HFFc6 (cell line): ENCODE results near the gene KCNIP3. TPM values are rescaled to one million over a fixed set of nuclear protein-coding genes. Genes with fewer than 3 reads are reported as not detected.

Source experiments
- DNase-seq: peaks from one replicate; pipeline ENCODE4 v3.0.0-alpha.2; 2018
- H3K27ac Mint-ChIP-seq: 2 replicates; pipeline ENCODE4 v1.8.0; 2020; ENCODE audit warnings: mild to moderate bottlenecking, mixed read lengths
- H3K27me3 Mint-ChIP-seq: 2 replicates; pipeline ENCODE4 v1.8.0; 2021; ENCODE audit warnings: mild to moderate bottlenecking, moderate library complexity, mixed read lengths; ENCODE audit not compliant: insufficient read depth
- H3K36me3 Mint-ChIP-seq: 2 replicates; pipeline ENCODE4 v1.8.0; 2021; ENCODE audit warnings: low read depth, mixed read lengths
- H3K4me1 Mint-ChIP-seq: 2 replicates; pipeline ENCODE4 v1.8.0; 2020; ENCODE audit warnings: low read depth, mixed read lengths
- H3K4me3 Mint-ChIP-seq: 2 replicates; pipeline ENCODE4 v1.8.0; 2020; ENCODE audit warnings: mild to moderate bottlenecking, moderate library complexity, mixed read lengths
- H3K9me3 Mint-ChIP-seq: 2 replicates; pipeline ENCODE4 v1.8.0; 2020; ENCODE audit warnings: mild to moderate bottlenecking, mixed read lengths
- CTCF ChIP-seq: fragments of 200-600 bp; sonication (generic); IDR thresholded peaks from 2 replicates; pipeline ENCODE4 v1.5.0; 2021; ENCODE audit warnings: antibody characterized with exemption, mild to moderate bottlenecking
- total RNA-seq, 6 experiments: library from RNA; stranded (reverse); fragmentation: NEBNext Ultra II Directional; extraction: Animal tissue kit (Norgen Biotek cat#: 25700); gene quantifications; 2 replicates in 1 of 6; 3 replicates in 5 of 6; pipeline ENCODE4 v1.2.3, GENCODE V29; 2021

Gene KCNIP3
- total RNA-seq, 6 experiments from 2014 or later, result 0.56 to 2.4 (median 0.67) TPM

GRCh38 chr2:95382686-95383634 is 85.8 kb downstream of the KCNIP3 start:
- no peak for TF ChIP-seq CTCF
- no peaks in the 10 kb centered on the region for H3K9me3 Mint-ChIP-seq
- H3K4me3 Mint-ChIP-seq, result no peak overlapping the region
- no peak for DNase-seq
- no peaks in the 10 kb centered on the region for H3K36me3 Mint-ChIP-seq
- H3K4me1 Mint-ChIP-seq, result no peaks in the 10 kb centered on the region
- no peak overlapping the region for H3K27ac Mint-ChIP-seq
- peaks cover 20% of the 10 kb centered on the region for H3K27me3 Mint-ChIP-seq

- H3K4me3 Mint-ChIP-seq, result no peak overlapping the region
- no peaks in the 10 kb centered on the region for H3K9me3 Mint-ChIP-seq
- DNase-seq, result no peak
- no peak overlapping the region for H3K27ac Mint-ChIP-seq
- H3K4me1 Mint-ChIP-seq, result no peaks in the 10 kb centered on the region
- no peaks in the 10 kb centered on the region for H3K36me3 Mint-ChIP-seq
- no peak for TF ChIP-seq CTCF
- peaks cover 20% of the 10 kb centered on the region for H3K27me3 Mint-ChIP-seq
Observed at GRCh38 chr2:95383635-95384027, 86.5 kb downstream of the KCNIP3 start.

GRCh38 chr2:95384854-95385569 is 87.9 kb downstream of the KCNIP3 start:
- Mint-ChIP-seq H3K27ac (no peak overlapping the region), H3K9me3 (no peaks in the 10 kb centered on the region), H3K4me1 (no peaks in the 10 kb centered on the region), H3K36me3 (no peaks in the 10 kb centered on the region), H3K4me3 (no peak overlapping the region), H3K27me3 (peaks cover 17% of the 10 kb centered on the region)
- DNase-seq, result no peak
- TF ChIP-seq CTCF, result no peak

- DNase-seq, result no peak
- no peak overlapping the region for H3K27ac Mint-ChIP-seq
- H3K4me3 Mint-ChIP-seq, result no peak overlapping the region
- H3K9me3 Mint-ChIP-seq, result no peaks in the 10 kb centered on the region
- TF ChIP-seq CTCF, result no peak
- peaks cover 18% of the 10 kb centered on the region for H3K27me3 Mint-ChIP-seq
- no peaks in the 10 kb centered on the region for H3K4me1 Mint-ChIP-seq
- no peaks in the 10 kb centered on the region for H3K36me3 Mint-ChIP-seq
Observed at GRCh38 chr2:95385570-95385984, 88.4 kb downstream of the KCNIP3 start.

GRCh38 chr2:95386031-95386430 is 88.9 kb downstream of the KCNIP3 start:
- H3K27me3 Mint-ChIP-seq, result peaks cover 14% of the 10 kb centered on the region
- no peaks in the 10 kb centered on the region for H3K9me3 Mint-ChIP-seq
- DNase-seq, result no peak
- no peak overlapping the region for H3K27ac Mint-ChIP-seq
- H3K4me3 Mint-ChIP-seq, result no peak overlapping the region
- no peaks in the 10 kb centered on the region for H3K4me1 Mint-ChIP-seq
- H3K36me3 Mint-ChIP-seq, result no peaks in the 10 kb centered on the region
- TF ChIP-seq CTCF, result no peak
